ENCODE measurements around the gene KLK8.

Gene KLK8

DNA sequence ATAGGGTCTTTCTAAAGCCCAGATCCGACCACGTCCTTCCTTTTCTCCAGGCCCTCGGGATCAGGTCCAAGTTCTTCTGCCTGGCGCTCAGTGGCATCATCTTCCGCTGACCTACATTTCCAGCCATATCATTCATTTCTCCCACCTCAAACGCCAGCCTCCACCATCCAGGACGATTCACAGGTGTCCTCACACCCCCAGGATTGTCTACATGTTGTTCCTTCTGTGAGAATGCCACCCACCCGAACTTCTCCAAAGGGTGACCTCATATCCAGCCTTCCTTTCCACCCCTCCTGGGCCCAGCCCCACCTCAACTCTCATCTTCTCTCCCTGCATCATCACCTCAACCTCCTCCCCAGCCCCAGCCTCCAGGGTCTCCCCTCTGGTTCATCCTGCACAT lies 43.8 kb downstream of the KLK8 start:
- DNase-seq: no peak
- Histone ChIP-seq H3K27ac (no peak overlapping the region), H3K9me3 (ENCODE audit: severe bottlenecking) (no peaks in the 10 kb centered on the region), H3K27me3 (ENCODE audit: insufficient read depth, low read depth, severe bottlenecking) (peaks cover 72% of the 10 kb centered on the region), H3K4me3 (ENCODE audit: low read depth, low read length) (no peak overlapping the region), H3K36me3 (no peaks in the 10 kb centered on the region)
- TF ChIP-seq, protein P1, sequence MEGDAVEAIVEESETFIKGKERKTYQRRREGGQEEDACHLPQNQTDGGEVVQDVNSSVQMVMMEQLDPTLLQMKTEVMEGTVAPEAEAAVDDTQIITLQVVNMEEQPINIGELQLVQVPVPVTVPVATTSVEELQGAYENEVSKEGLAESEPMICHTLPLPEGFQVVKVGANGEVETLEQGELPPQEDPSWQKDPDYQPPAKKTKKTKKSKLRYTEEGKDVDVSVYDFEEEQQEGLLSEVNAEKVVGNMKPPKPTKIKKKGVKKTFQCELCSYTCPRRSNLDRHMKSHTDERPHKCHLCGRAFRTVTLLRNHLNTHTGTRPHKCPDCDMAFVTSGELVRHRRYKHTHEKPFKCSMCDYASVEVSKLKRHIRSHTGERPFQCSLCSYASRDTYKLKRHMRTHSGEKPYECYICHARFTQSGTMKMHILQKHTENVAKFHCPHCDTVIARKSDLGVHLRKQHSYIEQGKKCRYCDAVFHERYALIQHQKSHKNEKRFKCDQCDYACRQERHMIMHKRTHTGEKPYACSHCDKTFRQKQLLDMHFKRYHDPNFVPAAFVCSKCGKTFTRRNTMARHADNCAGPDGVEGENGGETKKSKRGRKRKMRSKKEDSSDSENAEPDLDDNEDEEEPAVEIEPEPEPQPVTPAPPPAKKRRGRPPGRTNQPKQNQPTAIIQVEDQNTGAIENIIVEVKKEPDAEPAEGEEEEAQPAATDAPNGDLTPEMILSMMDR (IDR thresholded peaks at IDR 0.05; ENCODE audit: low read depth, low read length): no peak

DNA sequence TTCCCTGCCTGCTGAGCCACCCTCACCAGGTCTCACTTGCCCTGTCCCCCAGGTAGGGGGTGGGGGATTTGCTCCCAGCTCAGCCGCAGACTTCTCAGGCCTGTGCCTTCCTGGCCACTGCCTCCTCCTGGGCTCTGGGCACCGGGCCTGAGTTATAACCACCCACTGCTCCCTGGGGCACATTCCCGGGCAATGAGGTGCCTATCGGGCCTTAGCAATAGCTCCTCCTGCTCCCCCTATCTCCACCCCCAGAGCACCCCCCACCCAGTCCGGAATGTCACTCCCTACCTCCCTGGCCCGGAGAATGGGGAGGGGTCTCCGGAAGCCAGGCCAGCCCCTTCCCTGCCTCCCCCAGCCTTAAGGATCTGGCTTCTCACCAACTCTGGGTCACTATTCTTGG lies 48.5 kb downstream of the KLK8 start, which contains the start of gene KLK5:
Gene KLK5, minus strand, starts transcription at position 129 of the 400 bp plus-strand sequence. CDS start 381 bp downstream, outside the sequence.
- H3K4me3 ChIP-seq (ENCODE audit: low read depth, low read length): no peak within 1 kb of the TSS
- TF ChIP-seq, protein P1 (IDR thresholded peaks at IDR 0.05; ENCODE audit: low read depth, low read length): no peak
- DNase-seq: no peak

DNA sequence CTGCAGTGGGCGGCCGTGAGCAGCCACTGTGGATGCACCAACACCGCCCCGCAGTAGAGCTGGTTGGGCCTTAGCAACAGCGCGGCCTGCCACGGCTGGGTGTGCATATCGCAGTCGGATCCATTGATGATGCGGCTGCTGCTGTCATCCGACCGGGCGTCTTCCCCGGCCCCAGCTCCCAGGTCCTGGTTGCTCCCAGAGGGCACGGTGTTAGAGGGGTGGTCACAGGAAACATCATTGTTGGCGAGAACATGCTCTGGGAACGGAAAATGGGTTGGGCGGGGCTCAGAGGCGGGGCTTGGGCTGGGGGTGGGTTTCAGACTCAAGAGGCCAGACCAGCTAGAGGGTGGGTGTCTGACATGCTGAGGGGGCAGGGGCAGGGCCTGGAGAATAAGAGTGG lies 51.5 kb downstream of the KLK8 start:
- Histone ChIP-seq H3K36me3 (no peaks in the 10 kb centered on the region), H3K27me3 (ENCODE audit: insufficient read depth, low read depth, severe bottlenecking) (peaks cover 67% of the 10 kb centered on the region), H3K9me3 (ENCODE audit: severe bottlenecking) (peaks cover 3% of the 10 kb centered on the region), H3K27ac (no peak overlapping the region), H3K4me3 (ENCODE audit: low read depth, low read length) (no peak overlapping the region)
- no peak for DNase-seq
- TF ChIP-seq, protein P1 (IDR thresholded peaks at IDR 0.05; ENCODE audit: low read depth, low read length): no peak

More for the DNA sequence above, 48.5 kb downstream of the KLK8 start, which contains the start of gene KLK5:
- H3K27me3 ChIP-seq (ENCODE audit: insufficient read depth, low read depth, severe bottlenecking): peaks cover 72% of the 10 kb centered on the region
- peaks cover 3% of the 10 kb centered on the region for H3K9me3 ChIP-seq (ENCODE audit: severe bottlenecking)
- H3K36me3 ChIP-seq: no peaks in the 10 kb centered on the region
- no peak within 1 kb of the TSS for H3K27ac ChIP-seq

DNA sequence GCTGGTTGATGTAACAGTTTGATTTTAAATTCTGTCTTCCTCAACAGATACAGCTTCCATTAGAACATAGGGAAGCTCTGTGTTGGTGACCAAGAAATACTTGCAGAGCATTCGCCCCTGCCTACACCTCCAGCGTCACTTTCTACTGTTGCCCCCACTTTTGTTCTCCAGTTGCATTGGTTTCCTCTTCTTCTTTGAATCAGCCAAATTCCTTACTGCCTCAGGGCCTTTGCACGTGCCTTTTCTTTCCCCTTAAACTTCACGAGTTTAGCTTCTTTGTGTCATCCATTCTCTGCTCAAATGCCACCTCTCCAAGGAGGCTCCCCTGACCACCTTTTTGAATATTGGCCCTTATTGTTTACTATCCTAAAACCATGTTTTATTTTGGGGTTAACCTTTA lies 54.3 kb downstream of the KLK8 start:
- Histone ChIP-seq H3K27me3 (ENCODE audit: insufficient read depth, low read depth, severe bottlenecking) (peaks cover 65% of the 10 kb centered on the region), H3K4me3 (ENCODE audit: low read depth, low read length) (no peak overlapping the region), H3K9me3 (ENCODE audit: severe bottlenecking) (peaks cover 3% of the 10 kb centered on the region), H3K36me3 (no peaks in the 10 kb centered on the region), H3K27ac (no peak overlapping the region)
- TF ChIP-seq, protein P1 (IDR thresholded peaks at IDR 0.05; ENCODE audit: low read depth, low read length): no peak
- DNase-seq: no peak
